ENCODE data around the gene CXorf58.
"Not testable (repeated sequence)": the region's sequence is repeated elsewhere in the genome, so short reads cannot be mapped to it uniquely, and the experiment has no call there.

CXorf58 gene

GRCh38 chrX:23959781-23960180, 52.0 kb downstream of the CXorf58 start:
- no peak for DNase-seq

- no peak for DNase-seq
Observed at GRCh38 chrX:23964191-23964590, 56.4 kb downstream of the CXorf58 start.

- not testable (repeated sequence) for DNase-seq
Observed at GRCh38 chrX:23965630-23966029, 57.8 kb downstream of the CXorf58 start.

GRCh38 chrX:23978491-23978890, 70.7 kb downstream of the CXorf58 start:
- DNase-seq, result no peak

- DNase-seq, result no peak
Observed at GRCh38 chrX:23980011-23980441, 72.2 kb downstream of the CXorf58 start.

GRCh38 chrX:23981222-23981621, 73.4 kb downstream of the CXorf58 start:
- no peak for DNase-seq

GRCh38 chrX:23981711-23982110, 73.9 kb downstream of the CXorf58 start:
- no peak for DNase-seq

GRCh38 chrX:23982891-23983290, 75.1 kb downstream of the CXorf58 start:
- no peak for DNase-seq

All from NCI-H1930 (cell line).